Nucleus accumbens (tissue), 56 donors: Measurements from ENCODE around the gene H2BK1.

Source experiments
- DNase-seq, 56 donors: peaks; one replicate each; lab custom pipeline; 2025; lab: John Stamatoyannopoulos, UW

H2BK1 gene

GRCh38 chr7:151185762-151186639 is 24.3 kb downstream of the H2BK1 start:
- DNase-seq: no peak

DNA sequence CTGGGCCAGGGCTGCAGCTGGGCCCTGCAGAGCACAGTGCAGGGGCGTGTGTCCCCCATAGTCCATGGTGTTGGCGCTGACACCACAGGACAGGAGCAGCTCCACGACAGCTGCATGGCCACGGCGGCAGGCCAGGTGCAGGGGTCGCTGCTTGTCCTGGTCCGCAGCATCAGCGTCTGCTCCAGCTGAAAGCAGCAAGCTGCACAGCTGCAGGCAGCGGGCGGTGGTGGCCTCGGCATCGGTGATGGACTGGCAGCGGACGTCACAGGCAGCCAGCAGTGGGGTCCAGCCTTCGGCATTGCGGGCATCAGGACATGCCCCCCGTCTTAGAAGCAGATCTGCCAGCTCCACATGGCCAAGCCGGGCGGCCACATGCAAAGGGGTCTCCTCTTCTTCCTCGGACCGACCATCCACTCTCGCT is 29.3 kb downstream of the H2BK1 start:
- DNase-seq: peak in 2 of 56 donors; percentile 20 to 22

- DNase-seq: no peak
These were observed 30.3 kb downstream of the H2BK1 start for GRCh38 chr7:151179946-151180345.

GRCh38 chr7:151179287-151179860 is 30.9 kb downstream of the H2BK1 start:
- no peak for DNase-seq

- no peak for DNase-seq
These were observed 31.5 kb downstream of the H2BK1 start for GRCh38 chr7:151178831-151179230.

DNA sequence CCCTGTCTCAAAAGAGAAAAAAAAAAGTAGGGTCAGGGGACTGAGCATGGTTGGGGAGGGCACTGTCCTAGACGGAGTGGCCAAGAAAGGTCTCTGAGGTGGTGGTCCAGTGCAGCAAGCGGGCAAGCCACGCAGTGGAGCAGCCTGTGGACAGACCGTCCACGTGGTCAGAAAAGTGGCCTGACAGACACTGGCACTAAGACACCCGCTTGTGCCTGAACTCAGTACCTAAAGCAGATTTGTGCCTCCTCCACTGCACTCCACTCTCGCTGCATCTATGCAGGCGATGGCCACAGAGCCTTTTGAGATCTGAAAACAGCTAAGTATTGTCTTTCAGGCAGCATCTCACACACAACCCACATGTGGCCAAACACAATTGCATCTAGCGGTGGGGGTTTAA is 32.1 kb downstream of the H2BK1 start:
- no peak for DNase-seq

DNA sequence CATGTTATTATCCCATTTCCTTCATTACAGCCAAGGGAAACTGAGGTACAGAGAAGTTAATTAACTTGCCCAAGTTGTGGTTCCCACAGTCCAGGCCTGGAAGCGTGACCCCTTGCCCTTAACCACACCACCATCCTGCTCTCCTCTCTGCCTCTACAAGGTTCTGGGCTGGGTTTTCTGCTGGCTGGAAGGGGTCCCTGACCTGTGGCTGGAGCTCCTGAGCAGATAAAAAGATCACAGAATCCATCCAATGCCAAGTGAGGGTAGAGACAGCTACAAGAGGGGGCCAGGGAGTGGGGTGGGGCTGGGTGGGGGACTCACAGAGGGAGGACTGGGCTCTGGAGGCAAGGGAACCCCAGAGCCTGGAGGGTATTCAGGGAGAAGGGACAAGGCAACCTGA is 33.0 kb downstream of the H2BK1 start:
- no peak for DNase-seq

DNA sequence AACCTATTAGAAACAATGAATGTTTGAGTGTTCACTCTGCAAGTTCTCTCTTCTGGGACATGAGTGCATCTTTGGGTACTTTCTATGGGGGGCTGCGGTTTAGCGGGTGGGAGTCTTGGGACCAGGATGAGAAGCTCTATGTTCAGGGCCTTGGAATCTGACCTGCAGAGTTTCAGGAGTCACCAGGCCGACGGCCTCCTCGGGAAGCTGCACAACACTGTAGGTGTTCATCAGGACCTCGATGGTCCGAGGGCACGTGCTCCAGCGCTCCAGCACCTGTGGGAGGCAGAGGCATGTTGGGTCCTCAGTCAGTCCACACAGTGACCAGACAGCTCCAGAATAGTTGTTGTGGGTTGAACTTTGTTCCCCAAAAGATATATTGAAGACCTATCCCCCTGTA is 33.9 kb downstream of the H2BK1 start:
- DNase-seq: no peak

DNA sequence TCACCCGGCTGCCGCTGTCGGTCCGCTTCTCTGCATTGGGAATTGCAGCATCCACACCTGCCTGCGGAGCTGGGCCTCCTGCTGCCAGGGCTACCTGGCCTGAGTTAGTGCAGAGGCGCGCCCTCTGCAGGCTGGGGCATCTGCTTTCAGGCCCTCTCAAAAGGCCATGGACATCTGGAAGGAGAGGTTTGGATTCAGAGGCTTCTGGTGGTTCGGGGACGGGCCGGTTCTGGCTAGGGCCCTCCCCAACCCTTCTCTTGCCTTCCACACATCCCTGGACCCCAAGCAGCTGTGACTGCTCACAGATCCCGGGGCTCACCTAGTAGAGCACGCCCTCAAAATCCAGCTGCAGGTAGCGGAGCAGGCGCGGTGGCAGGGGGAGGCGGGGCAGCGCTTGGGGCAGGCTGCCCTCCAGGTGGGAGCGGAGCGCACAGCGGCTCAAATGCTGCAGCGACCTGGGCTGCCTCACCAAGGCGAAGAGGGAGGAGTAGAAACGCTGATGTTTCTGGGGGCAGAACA is 34.4 kb downstream of the H2BK1 start:
- DNase-seq: no peak

GRCh38 chr7:151175047-151175792 is 35.1 kb downstream of the H2BK1 start:
- no peak for DNase-seq

GRCh38 chr7:151174246-151175046 is 35.8 kb downstream of the H2BK1 start:
- peak in 7 of 56 donors; percentile 3 to 28 (median 18) for DNase-seq

DNA sequence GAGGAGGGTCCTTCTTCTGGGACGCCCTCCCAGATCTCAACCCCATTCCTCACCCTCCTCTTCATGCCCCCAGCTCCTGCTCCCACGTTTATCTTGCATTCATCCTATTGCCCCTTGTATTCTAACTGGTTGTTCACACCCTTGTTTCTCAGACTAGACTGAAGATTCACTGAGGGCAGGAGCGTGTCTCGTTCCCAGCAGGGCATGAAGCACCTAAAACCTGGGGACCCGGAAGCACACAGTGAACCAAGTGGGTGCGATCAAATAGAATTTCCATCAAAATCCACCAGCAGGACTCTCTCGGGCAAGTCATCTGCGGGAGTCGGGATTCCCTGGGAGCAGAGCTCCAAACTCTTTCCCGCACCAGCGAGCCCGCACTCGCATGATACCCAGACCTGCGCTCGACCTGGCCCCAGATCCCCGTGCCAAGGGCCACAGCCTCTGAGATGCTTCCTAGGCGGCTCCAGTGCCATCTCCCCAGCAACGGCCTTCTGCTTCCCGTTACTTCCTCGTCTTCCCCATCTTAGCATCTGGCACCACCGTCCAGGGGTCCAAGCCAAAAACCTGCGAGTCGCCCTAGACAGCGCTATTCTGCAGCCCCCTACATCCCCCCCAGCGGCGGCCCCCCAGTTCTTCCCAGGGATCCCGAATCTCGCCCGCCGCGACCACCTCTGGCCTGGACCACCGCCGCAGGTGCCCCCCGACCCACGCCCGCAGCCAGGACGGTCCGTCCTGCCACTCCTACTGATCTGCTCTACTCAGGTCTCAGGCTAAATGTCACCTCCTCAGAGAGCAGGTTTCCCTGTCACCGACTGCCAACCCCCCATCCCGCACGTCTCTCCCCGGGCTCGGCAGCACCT is 36.7 kb downstream of the H2BK1 start:
- no peak for DNase-seq

GRCh38 chr7:151172273-151173141 is 37.8 kb downstream of the H2BK1 start:
- peak in 50 of 56 donors; percentile 20 to 86 (median 63) for DNase-seq

GRCh38 chr7:151168787-151169162 is 41.5 kb downstream of the H2BK1 start:
- no peak for DNase-seq

GRCh38 chr7:151168003-151168786 is 42.1 kb downstream of the H2BK1 start:
- DNase-seq: peak in 4 of 56 donors; percentile 13 to 35 (median 15)

GRCh38 chr7:151167197-151167961 is 42.9 kb downstream of the H2BK1 start, which contains the start of gene GBX1:
TSS of gene GBX1 (minus strand) at chr7:151167694. CDS start at chr7:151167548, 146 bp downstream.
- DNase-seq: peak in 1 of 56 donors; percentile 30
